NCI-H146 treated with DMSO at 0.1 percent for 48 hours (cell line): ENCODE data around the gene HCRTR1.

Experiments used
- DNase-seq: peaks from one replicate; lab custom pipeline; 2025; ENCODE audit not compliant: unreplicated experiment; lab: John Stamatoyannopoulos, UW

The HCRTR1 gene

GRCh38 chr1:31648641-31649357 lies 31.3 kb downstream of the HCRTR1 start:
- no peak for DNase-seq

- DNase-seq = no peak
These were observed 32.9 kb downstream of the HCRTR1 start for GRCh38 chr1:31650161-31651088.

- DNase-seq = no peak
These were observed 33.6 kb downstream of the HCRTR1 start for GRCh38 chr1:31651089-31651420.

GRCh38 chr1:31651766-31652165 lies 34.3 kb downstream of the HCRTR1 start:
- DNase-seq = no peak

- no peak for DNase-seq
These were observed 35.5 kb downstream of the HCRTR1 start for GRCh38 chr1:31652891-31653499.

GRCh38 chr1:31653717-31654473 lies 36.4 kb downstream of the HCRTR1 start:
- DNase-seq = no peak

GRCh38 chr1:31654474-31654776 lies 36.9 kb downstream of the HCRTR1 start:
- DNase-seq = no peak

GRCh38 chr1:31655104-31655503 lies 37.6 kb downstream of the HCRTR1 start:
- DNase-seq = no peak

GRCh38 chr1:31655756-31656155 lies 38.3 kb downstream of the HCRTR1 start:
- DNase-seq = no peak

GRCh38 chr1:31657020-31657804 lies 39.7 kb downstream of the HCRTR1 start:
- DNase-seq = no peak

GRCh38 chr1:31657972-31658510 lies 40.6 kb downstream of the HCRTR1 start:
- DNase-seq = no peak

GRCh38 chr1:31658721-31659120 lies 41.2 kb downstream of the HCRTR1 start:
- DNase-seq = no peak

- DNase-seq = no peak
These were observed 42.4 kb downstream of the HCRTR1 start for GRCh38 chr1:31659889-31660288.

- no peak for DNase-seq
These were observed 43.5 kb downstream of the HCRTR1 start for GRCh38 chr1:31660871-31661455.

GRCh38 chr1:31661856-31662255 lies 44.4 kb downstream of the HCRTR1 start:
- DNase-seq = no peak

GRCh38 chr1:31662463-31662862 lies 45.0 kb downstream of the HCRTR1 start:
- no peak for DNase-seq

GRCh38 chr1:31663622-31664452 lies 46.3 kb downstream of the HCRTR1 start:
- no peak for DNase-seq

GRCh38 chr1:31664528-31664927 lies 47.0 kb downstream of the HCRTR1 start:
- DNase-seq = no peak

GRCh38 chr1:31665234-31665878 lies 47.9 kb downstream of the HCRTR1 start:
- DNase-seq = no peak
